Measurements from ENCODE around the gene NEURL4.

Gene NEURL4

GRCh38 chr17:7290685-7291084 is 38.5 kb downstream of the NEURL4 start:
- Histone ChIP-seq H3K4me3 (replicated peaks; ENCODE audit: insufficient read depth, low read length) (no peak overlapping the region), H3K27ac (replicated peaks) (no peak overlapping the region), H3K27me3 (ENCODE audit: insufficient read depth, poor library complexity, severe bottlenecking) (peaks cover 2% of the 10 kb centered on the region)
- no peak for TF ChIP-seq POLR2AphosphoS5 (IDR thresholded peaks at IDR 0.05; ENCODE audit: low read depth)
- TF ChIP-seq GABPA (IDR thresholded peaks at IDR 0.05; ENCODE audit: low read depth) = no peak
- TF ChIP-seq REST (IDR thresholded peaks at IDR 0.05; ENCODE audit: insufficient replicate concordance, low read depth) = no peak
- TF ChIP-seq SPI1 (IDR thresholded peaks at IDR 0.05; ENCODE audit: borderline replicate concordance, low read depth) = no peak
- no peak for TF ChIP-seq CTCF (IDR thresholded peaks at IDR 0.05; ENCODE audit: insufficient read depth, low read length)
- DNase-seq (ENCODE audit: low read depth in 1 of 2, low spot score in 1 of 2) = no peak

- Histone ChIP-seq H3K27me3 (ENCODE audit: insufficient read depth, poor library complexity, severe bottlenecking) (peaks cover 2% of the 10 kb centered on the region), H3K27ac (replicated peaks) (no peak overlapping the region), H3K4me3 (replicated peaks; ENCODE audit: insufficient read depth, low read length) (no peak overlapping the region)
- DNase-seq (ENCODE audit: low read depth in 1 of 2, low spot score in 1 of 2) = no peak
- TF ChIP-seq SPI1 (IDR thresholded peaks at IDR 0.05; ENCODE audit: borderline replicate concordance, low read depth) = no peak
- no peak for TF ChIP-seq POLR2AphosphoS5 (IDR thresholded peaks at IDR 0.05; ENCODE audit: low read depth)
- TF ChIP-seq CTCF (IDR thresholded peaks at IDR 0.05; ENCODE audit: insufficient read depth, low read length) = no peak
- no peak for TF ChIP-seq REST (IDR thresholded peaks at IDR 0.05; ENCODE audit: insufficient replicate concordance, low read depth)
- no peak for TF ChIP-seq GABPA (IDR thresholded peaks at IDR 0.05; ENCODE audit: low read depth)
Measured at GRCh38 chr17:7290166-7290565, 39.0 kb downstream of the NEURL4 start.

GRCh38 chr17:7289256-7290032 is 39.7 kb downstream of the NEURL4 start:
- no peaks in the 10 kb centered on the region for H3K27me3 ChIP-seq (ENCODE audit: insufficient read depth, poor library complexity, severe bottlenecking)

More at GRCh38 chr17:7289256-7290032, 39.7 kb downstream of the NEURL4 start:
- H3K27ac ChIP-seq (replicated peaks) = no peak overlapping the region
- no peak for DNase-seq (ENCODE audit: low read depth in 1 of 2, low spot score in 1 of 2)
- no peak overlapping the region for H3K4me3 ChIP-seq (replicated peaks; ENCODE audit: insufficient read depth, low read length)
- TF ChIP-seq POLR2AphosphoS5 (IDR thresholded peaks at IDR 0.05; ENCODE audit: low read depth) (no peak), GABPA (IDR thresholded peaks at IDR 0.05; ENCODE audit: low read depth) (no peak), CTCF (IDR thresholded peaks at IDR 0.05; ENCODE audit: insufficient read depth, low read length) (no peak), REST (IDR thresholded peaks at IDR 0.05; ENCODE audit: insufficient replicate concordance, low read depth) (no peak), SPI1 (IDR thresholded peaks at IDR 0.05; ENCODE audit: borderline replicate concordance, low read depth) (no peak)

All from HL-60 (cell line).